Kidney glomerular epithelial cell (primary cell): Measurements from ENCODE around the gene RACK1.

ENCODE experiments used
- DNase-seq: peaks from one replicate; lab custom pipeline; 2025; lab: John Stamatoyannopoulos, UW

RACK1 gene

DNA sequence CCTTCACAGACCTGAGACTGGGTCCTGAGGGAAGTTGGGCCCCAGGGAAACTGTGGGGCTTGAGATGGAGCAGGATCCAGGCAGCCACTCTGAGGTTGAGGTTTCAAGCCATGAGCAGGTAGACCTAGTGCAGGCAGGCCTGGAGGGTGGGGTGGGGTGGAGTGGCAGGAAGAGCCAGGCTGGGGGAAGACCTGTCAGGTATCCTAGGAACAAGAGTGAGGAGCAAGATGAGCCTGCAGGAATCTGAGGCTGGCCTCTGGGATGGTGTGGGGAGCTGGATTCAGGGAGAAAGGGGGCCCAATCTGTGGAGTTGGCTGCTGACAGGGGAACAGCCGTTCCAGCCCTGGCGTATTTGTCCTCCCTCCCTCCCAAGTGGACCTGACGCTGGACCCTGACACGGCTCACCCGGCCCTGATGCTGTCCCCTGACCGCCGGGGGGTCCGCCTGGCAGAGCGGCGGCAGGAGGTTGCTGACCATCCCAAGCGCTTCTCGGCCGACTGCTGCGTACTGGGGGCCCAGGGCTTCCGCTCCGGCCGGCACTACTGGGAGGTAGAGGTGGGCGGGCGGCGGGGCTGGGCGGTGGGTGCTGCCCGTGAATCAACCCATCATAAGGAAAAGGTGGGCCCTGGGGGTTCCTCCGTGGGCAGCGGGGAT, 9.8 kb downstream of the RACK1 start:
- no peak for DNase-seq

- DNase-seq: no peak
These were observed 10.5 kb downstream of the RACK1 start for GRCh38 chr5:181233088-181233800.

DNA sequence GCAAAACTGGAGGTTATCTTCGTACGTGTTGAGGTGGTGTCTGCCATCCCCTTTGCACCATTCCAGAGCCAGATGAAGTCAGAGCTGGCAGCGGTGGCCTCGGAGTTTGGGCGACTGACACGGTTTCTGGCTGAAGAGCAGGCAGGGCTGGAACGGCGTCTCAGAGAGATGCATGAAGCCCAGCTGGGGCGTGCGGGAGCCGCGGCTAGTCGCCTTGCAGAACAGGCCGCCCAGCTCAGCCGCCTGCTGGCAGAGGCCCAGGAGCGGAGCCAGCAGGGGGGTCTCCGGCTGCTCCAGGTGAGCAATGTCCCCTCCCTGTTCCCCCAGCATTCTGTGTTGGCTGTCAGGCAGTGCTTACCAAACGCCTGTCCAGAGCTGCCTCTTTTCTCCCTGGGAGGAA, 11.1 kb downstream of the RACK1 start:
- no peak for DNase-seq

- no peak for DNase-seq
These were observed 12.3 kb downstream of the RACK1 start for GRCh38 chr5:181231432-181231831.

- no peak for DNase-seq
These were observed 13.2 kb downstream of the RACK1 start for GRCh38 chr5:181230551-181230950.

DNA sequence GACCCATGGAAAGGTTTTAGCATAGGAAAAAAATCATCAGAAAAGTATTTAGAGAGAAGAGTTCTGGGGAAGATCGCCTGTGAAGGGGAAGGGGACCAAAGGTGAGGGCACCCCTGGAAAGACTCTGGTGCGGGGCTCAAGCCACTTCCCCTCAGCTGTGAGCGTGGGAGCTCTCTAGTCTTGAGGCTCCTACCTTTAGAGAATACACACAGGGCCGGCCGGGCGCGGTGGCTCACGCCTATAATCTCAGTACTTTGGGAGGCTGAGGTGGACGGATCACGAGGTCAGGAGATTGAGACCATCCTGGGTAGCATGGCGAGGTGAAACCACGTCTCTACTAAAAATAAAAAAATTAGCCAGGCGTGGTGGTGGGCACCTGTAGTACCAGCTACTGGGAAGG, 13.7 kb downstream of the RACK1 start:
- DNase-seq: no peak

- no peak for DNase-seq
These were observed 19.1 kb downstream of the RACK1 start for GRCh38 chr5:181224390-181225229.

DNA sequence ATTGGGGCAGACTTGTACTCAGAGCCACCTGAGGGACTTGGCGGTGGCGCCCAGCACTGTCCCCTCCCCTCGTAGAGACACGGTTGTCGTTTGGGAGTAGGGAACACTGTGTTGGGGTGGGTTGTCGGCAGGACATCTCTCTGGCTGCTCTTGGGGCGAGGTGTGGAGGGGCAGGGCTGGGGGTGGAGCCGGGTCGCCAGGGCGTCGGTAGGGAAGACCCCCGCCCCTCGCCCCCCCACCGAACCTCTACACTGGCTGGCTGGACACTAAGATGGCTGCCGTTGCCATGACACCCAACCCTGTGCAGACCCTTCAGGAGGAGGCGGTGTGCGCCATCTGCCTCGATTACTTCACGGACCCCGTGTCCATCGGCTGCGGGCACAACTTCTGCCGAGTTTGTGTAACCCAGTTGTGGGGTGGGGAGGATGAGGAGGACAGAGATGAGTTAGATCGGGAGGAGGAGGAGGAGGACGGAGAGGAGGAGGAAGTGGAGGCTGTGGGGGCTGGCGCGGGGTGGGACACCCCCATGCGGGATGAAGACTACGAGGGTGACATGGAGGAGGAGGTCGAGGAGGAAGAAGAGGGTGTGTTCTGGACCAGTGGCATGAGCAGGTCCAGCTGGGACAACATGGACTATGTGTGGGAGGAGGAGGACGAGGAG, 19.8 kb downstream of the RACK1 start:
- DNase-seq: no peak

DNA sequence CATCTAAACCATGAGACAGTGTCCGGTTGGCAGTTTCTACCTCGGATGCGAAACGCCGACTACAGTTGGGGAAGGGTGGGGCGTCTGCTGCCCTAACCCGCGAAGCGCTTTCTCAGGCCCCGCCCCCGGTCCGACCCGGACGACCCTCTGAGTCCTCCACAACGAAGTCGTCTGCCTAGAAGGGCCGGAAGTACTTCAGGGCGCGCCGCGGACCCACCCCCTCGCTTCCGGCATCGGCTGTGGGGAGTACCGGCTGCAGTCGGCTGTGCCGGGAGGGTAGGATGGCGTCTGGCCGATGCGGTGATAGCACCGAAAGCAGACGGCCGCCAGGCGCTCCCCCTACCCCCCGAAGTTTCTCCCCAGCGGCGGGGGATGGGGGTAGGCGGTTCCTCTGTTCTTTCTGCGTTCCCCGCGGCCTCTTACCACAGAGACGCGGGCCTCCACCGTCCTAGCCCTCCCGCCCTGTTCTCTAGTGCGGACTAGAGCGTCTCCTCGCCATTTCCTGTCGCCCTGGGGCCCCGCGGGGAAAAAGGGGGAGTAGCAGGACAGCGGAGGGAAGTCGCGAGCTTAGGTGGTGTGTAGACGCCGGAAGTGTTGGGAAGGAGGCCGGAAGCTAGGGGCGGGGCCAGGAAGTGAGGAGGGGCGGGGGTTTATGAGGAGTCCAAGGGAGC, 20.5 kb downstream of the RACK1 start, which contains the start of gene TRIM41:
Gene TRIM41, plus strand, starts transcription at position 224 of the 671 bp plus-strand sequence. CDS start 719 bp downstream, outside the sequence.
- no peak for DNase-seq

GRCh38 chr5:181222630-181223057, 21.1 kb downstream of the RACK1 start:
- no peak for DNase-seq

- no peak for DNase-seq
These were observed 21.7 kb downstream of the RACK1 start for GRCh38 chr5:181221792-181222629.

DNA sequence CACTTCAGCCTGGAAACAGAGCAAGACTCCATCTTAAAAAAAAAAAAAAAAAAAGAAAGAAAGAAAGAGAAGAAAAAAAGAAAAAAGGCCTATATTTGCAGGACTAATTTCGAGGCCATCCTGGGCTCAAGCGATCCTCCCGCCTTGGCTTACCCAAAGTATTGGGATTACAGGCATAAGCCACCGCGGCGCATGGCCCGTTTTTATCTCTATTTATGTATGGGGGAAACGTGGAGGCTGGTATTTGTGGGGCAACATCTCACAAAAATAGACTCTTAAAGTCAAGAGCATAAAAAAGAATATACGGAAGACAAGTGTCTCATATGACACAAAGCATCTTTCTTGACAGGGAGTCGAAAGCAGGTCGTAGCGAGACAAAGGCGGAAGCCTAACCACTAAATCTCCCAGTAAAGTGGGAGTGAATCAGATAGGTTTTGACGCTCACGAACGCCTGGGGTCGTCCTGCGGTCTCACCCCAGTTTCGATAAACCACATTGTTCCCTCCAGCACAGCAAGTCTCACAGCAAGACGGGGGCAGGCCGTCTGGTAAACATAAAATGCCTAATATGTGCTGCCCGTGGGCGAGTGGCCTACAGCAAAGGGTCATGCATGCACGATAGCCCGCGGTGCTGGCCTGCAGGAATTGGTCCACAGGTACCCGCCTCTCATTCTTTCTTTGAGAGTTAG, 22.5 kb downstream of the RACK1 start:
- DNase-seq: no peak

DNA sequence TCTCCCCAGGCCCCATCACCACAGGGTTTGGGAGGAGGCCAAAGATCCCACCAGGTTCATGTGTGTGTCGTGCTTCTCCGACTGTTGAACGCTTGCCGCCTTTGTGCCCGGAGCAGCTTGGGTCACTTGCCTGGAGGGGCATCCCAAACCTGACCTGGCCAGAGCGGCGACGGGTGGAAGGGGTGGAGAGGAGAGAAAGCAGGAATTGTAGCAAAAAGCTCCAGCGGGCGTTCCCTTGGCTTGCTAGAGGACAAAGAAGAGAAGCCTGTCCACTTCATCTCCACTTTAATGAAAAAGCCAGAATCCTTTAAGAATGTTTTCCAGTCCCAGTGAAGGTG, 23.6 kb downstream of the RACK1 start:
- DNase-seq: no peak

DNA sequence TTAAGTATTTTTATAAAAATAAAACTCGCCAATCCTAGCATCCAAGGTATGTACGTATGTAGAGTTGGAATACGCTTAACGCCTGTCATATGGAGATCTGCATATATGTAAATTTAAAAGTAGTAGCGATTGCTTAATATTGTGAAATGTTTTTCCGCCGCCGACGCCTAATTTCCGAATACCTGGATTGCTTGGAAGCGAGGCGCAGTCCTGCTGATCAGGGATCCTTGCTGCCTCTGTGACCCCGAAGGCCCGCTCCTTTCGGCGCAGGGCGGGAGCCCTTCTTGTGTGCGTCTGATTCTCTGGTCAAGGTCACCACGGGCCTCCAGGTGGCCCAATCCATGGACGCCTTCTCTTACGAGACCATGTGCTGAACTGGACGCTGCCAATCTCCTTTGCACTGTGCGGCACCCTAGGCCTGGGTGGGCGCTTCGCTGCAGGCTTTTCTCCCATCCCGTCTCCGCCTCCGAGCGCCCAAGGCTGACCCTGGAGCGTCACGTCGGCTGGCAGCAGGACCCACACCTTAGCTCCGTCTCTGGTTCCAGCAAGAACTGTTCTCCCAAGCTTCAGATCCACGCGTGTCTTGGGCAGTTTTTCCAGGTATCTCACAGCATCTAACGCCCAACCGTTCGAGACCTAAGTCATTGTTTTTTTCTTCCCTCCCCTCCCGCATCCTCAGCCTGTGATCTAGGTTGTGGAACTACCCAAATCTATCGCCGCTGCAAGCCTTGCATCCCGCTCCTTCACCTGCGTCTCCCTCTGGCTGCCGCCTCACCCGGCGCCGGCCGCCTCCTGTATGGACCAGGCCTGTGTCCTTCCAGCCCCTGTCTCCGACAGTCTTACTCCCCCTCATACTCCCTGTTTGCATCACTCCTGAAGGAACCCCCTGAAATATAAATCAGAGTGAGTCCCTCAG, 24.2 kb downstream of the RACK1 start:
- no peak for DNase-seq

GRCh38 chr5:181218795-181219124, 24.9 kb downstream of the RACK1 start:
- DNase-seq: no peak

- no peak for DNase-seq
These were observed 26.0 kb downstream of the RACK1 start for GRCh38 chr5:181217803-181218062.

GRCh38 chr5:181217111-181217802, 26.4 kb downstream of the RACK1 start:
- DNase-seq: no peak

- no peak for DNase-seq
These were observed 27.4 kb downstream of the RACK1 start for GRCh38 chr5:181215997-181216989.
